ENCODE measurements around the gene RANBP9.

RANBP9 gene

DNA sequence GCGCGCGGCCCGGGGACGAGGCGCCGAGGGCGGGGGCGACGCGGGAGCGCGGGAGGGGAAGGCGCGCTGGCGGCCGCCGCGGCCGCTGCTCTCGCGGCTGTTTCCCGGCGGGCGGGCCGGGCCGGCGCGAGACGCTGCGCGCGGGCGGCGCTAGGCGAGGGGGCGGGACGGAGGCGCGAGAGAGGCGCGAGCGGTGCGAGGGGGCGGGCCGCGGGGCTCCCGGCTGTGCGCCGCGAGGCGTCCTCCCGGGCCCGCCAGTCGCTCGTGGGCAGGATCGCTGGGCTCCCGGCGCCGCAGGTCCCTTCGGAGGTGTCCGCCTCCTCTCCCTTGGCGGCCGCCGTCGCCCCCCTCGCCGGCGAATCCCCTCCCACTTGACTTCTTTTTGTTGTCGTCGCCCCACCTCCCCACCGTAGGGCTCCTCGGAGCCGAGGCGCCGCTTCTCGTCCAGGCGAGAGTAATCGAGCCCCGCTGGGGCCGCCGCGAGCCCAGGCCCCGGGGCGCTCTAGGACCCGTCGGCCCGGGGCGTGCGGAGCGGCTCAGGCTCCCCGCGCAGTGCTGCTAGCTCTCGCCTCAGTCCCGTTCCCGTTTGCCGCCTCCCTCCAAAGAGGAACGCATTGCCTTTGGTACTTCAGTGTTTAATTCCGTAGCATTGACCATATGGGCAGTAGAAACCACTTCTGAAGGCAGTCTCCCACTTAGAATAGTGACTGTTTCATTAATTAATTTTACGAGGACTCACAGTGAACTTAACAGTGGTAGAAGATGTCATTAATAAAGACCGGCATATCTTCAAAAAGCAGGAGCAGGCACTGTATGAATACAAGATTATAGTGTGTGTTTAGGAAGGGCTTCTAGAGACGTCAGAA is at the start of gene RANBP9:
Gene RANBP9 (minus strand): TSS at position 103 of the 866 bp plus-strand sequence. CDS start 330 bp downstream, outside the sequence.
- peak; percentile 93 for DNase-seq (ENCODE audit: low read depth, low spot score)

- DNase-seq (ENCODE audit: low read depth, low spot score) = no peak
These were observed 49.0 kb upstream of the RANBP9 start for GRCh38 chr6:13760307-13761304.

GRCh38 chr6:13759025-13759424 is 47.4 kb upstream of the RANBP9 start:
- no peak for DNase-seq (ENCODE audit: low read depth, low spot score)

DNA sequence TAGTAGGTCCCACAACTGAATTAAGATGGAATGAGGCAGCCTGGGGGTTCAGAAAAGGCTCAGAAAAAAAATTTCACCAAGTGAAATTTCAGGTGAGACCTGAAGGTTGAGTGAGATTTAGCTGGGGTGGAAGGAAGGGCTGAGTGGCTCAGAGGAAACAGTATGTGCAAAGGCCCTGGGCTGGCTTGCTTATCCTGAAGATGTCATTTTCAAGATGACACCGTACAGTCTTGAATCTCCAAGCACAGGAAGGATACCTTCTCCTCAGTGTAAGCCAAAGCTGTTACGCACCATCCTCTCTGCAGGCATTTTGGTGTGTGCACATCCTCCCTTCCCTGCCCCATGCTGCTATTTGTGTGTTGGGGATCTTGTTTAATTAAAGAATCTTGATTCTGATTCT is 43.0 kb upstream of the RANBP9 start:
- no peak for DNase-seq (ENCODE audit: low read depth, low spot score)

- DNase-seq (ENCODE audit: low read depth, low spot score) = no peak
These were observed 32.1 kb upstream of the RANBP9 start for GRCh38 chr6:13743736-13744127.

DNA sequence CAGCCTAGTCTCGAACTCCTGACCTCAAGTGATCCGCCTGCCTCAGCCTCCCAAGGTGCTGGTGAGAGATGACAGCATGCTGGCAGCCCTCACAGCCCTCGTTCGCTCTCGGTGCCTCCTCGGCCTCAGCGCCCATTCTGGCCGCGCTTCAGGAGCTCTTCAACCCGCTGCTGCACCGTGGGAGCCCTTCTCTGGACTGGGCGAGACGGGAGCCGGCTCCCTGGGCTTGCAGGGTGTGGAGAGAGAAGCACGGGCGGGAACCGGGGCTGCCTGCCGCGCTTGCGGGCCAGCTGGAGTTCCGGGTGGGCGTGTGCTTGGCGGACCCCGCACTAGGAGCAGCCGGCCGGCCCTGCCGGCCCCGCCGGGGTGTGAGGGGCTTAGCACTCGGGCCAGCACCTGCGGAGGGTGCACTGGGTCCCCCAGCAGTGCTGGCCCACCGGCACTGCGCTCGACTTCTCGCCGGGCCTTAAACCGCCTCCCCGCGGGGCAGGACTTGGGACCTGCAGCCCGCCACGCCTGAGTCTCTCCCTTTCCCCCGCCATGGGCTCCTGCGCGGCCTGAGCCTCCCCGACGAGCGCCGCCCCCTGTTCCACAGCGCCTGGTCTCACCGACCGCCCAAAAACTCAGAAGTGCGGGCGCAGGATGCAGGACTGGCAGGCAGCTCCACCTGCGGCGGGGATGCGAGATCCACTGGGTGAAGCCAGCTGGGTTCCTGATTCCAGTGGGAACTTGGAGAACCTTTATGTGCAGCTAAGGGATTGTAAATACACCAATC is 31.5 kb upstream of the RANBP9 start:
- no peak for DNase-seq (ENCODE audit: low read depth, low spot score)

- no peak for DNase-seq (ENCODE audit: low read depth, low spot score)
These were observed 29.7 kb upstream of the RANBP9 start for GRCh38 chr6:13741365-13741764.

DNA sequence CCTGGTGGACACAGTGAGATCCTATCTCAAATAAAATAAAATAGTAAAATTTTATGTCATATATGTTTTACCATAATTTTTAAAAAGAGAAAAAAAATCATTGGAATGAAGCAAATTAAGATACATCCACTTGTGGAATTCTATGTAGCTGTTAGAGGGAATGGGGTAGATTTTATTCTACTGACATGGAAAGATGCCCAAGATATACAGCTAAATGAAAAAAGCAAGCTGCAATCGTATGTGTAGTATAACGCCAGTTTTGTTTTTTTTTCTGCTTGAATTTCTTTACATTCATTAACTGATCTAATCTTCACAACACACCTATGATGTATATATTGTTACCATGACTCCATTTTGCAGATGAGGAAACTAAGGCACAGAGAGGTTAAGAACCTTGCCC is 23.4 kb upstream of the RANBP9 start:
- no peak for DNase-seq (ENCODE audit: low read depth, low spot score)

DNA sequence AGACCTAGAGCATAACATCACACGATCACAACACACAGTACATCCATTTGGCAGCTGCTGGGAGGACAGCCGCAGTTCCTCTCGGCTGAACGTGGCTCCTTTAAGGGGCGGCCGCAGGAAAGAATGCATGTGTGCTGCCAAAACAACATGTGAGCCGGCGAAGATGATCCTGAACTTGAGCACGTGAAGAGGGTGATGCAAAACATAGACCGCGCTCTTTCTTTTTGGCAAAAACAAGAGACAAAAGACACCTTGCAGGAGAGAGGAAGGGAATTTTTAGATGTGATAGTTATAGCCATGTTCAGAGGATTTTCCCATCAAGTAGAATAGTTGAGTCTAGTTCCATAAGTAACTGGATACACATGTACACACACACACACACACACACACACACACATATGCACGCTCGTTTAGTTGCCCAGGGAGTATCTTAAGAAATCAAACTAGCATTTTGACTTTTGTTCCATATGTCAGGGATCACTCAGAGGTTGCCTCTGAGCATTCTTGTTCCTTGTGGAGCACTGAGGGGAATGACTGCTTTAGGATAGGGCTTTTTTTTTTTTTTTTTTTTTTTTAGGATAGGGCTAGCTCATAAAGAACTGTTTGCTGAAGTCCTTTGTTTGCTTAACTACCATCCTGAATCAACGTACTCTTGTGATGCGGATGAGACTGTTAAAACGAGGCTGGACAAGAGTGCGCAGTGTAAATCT is 21.7 kb upstream of the RANBP9 start:
- no peak for DNase-seq (ENCODE audit: low read depth, low spot score)

DNA sequence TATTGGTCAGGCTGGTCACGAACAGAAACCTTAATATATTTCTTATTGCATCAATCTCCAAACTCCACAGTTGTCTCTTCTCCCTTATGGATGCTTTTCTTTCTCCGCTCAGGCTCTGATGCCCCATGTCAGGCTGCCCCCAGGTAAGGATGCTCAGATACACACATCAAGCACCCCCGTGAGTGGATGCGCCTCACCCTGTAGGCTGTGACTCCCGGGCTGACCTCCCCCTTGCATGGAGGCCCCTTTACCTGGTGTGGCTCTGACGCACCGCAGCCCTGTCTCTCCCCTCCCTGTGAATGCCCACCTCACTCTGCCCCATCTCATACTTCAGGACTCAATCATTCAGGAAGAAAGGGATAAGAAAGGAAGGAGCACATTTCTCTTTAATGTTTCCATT is 19.1 kb upstream of the RANBP9 start:
- no peak for DNase-seq (ENCODE audit: low read depth, low spot score)

GRCh38 chr6:13729891-13730290 is 18.3 kb upstream of the RANBP9 start:
- no peak for DNase-seq (ENCODE audit: low read depth, low spot score)

- peak; percentile 20 for DNase-seq (ENCODE audit: low read depth, low spot score)
These were observed 13.9 kb upstream of the RANBP9 start for GRCh38 chr6:13725570-13725969.

DNA sequence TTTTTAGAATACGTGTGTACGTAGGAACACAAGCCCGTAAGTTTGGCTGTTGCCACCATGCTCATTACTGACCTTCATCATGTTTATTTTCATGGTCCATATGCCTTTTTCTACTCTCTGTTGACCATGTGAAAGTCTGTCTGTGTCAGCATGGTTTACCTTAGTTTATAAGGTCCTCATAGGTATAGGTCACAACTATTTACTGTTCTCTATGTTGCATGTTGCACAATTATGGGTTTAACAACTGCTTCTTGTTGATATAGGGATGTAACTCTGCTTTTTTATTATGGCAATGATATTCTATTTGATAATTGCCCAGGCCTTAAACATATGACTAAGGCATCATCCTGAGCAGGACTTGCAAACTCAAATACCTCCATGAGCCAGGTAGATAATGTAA is 13.4 kb upstream of the RANBP9 start:
- DNase-seq (ENCODE audit: low read depth, low spot score) = no peak

DNA sequence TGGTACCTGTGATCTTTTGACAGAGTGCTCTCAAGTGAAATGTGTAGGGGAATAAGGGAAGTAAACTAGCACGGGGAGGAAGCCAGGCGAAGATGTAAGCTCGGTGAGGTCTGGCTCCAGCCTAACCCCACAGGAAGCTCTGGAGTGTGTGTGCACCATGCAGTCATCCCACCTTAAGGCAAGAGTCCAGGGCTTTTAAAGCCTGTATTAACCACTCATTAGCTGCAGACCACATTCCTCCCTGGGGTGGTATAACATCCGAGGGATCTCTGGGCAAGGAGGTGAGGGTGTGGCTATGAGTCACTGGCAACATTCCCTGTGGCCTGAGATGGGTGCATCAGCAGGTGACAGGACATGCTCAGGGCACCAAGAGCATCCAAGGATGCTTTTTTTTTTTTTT is 12.5 kb upstream of the RANBP9 start:
- DNase-seq (ENCODE audit: low read depth, low spot score) = peak; percentile 50

- DNase-seq (ENCODE audit: low read depth, low spot score) = no peak
These were observed 11.2 kb upstream of the RANBP9 start for GRCh38 chr6:13722880-13723279.

GRCh38 chr6:13718123-13718458 is 6.5 kb upstream of the RANBP9 start:
- no peak for DNase-seq (ENCODE audit: low read depth, low spot score)

DNA sequence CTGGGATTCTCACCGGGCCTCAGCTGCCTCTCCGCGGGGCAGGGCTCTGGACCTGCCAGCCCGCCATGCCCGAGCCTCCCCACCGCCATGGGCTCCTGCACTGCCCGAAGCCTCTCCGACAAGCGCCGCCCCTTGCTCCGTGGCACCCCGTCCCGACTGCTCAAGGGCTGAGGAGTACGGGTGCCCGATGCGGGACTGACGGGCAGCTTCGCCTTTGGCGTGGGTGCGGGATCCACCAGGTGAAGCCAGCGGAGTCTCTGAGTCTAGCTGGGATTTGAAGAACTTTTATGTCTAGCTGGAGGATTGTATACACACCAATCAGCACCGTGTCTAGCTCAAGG is 5.3 kb upstream of the RANBP9 start:
- no peak for DNase-seq (ENCODE audit: low read depth, low spot score)

DNA sequence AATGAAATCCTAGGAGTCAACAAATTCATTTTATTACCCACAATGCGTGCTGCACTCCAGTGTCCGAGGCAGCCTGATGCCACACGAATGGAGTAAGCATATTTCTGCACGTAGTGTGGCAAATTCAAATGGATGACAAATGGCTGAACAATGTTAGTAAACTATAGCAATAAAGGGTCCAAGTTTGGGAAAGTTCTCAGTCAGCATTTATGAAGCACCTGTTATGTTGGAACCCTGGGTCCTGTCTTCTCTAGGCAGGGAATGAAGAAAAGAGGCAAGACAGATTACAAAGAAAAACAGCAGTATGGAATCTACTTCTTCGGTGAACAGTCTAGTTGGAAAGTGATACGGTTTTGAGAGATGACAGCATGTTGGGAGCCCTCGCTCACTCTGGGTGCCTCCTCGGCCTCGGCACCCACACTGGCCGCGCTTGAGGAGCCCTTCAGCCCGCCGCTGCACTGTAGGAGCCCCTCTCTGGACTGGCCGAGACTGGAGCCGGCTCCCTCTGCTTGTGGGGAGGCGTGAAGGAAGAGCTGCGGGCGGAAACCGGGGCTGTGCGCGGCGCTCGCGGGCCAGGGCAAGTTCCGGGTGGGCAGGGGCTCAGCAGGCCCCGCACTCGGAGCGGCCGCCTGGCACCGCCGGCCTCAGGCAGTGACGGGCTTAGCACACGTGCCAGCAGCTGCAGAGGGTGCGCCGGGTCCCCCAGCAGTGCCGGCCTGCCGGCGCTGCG is 4.8 kb upstream of the RANBP9 start:
- no peak for DNase-seq (ENCODE audit: low read depth, low spot score)

DNA sequence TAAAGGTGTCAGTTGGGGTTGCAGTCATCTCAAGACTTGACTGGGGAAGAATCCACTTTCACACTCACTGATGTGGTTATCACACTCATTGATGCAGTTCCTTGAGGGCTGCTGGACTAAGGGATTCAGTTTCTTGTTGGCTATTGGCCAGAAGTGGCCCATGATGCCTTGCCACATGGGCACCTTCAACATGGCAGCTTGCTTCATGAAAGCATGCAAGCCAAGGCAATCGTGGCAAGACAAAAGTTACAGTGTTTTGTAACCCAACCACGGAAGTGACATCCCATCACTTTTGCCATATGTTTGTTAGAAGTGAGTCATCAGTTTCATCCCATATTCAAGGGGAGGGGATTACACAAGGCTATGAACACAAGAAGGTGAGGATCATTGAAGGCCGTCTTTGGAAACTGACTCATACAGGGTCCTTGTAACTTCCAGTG is 3.8 kb upstream of the RANBP9 start:
- no peak for DNase-seq (ENCODE audit: low read depth, low spot score)

DNA sequence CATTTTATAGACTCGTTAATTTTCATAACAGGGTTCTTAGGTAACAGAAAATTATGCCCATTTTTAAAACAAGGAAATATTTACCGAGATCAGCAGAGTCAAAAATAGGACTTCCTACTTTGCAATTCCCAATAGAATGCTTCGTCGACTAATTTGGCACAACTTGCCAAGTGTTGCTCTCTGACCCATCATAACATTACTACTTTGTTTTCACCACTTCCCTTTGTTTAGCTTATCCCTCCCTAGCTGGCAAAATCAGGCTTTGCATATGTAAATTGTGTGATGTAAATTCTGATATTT is 914 bp upstream of the RANBP9 start:
- no peak for DNase-seq (ENCODE audit: low read depth, low spot score)

GRCh38 chr6:13711324-13711732 is 307 bp downstream of the RANBP9 start:
- peak; percentile 51 for DNase-seq (ENCODE audit: low read depth, low spot score)

Data from ELF-1 (cell line).